BLaER1 (cell line): Measurements from ENCODE around the gene PPP6R3.
"Not testable (repeated sequence)": the region's sequence is repeated elsewhere in the genome, so short reads cannot be mapped to it uniquely, and the experiment has no call there.

ENCODE experiments used
- H3K27ac ChIP-seq: shearing (Covaris generic); formaldehyde crosslinking; 2 replicates; pipeline ENCODE4 v1.8.1; 2022
- H3K27me3 ChIP-seq: shearing (Covaris generic); formaldehyde crosslinking; 2 replicates; pipeline ENCODE4 v1.8.1; 2022
- H3K36me3 ChIP-seq: shearing (Covaris generic); formaldehyde crosslinking; 2 replicates; pipeline ENCODE4 v1.8.1; 2022
- H3K4me1 ChIP-seq: shearing (Covaris generic); formaldehyde crosslinking; 2 replicates; pipeline ENCODE4 v1.8.1; 2022
- H3K4me2 ChIP-seq: shearing (Covaris generic); formaldehyde crosslinking; 2 replicates; pipeline ENCODE4 v1.8.1; 2022
- H3K4me3 ChIP-seq: shearing (Covaris generic); formaldehyde crosslinking; 2 replicates; pipeline ENCODE4 v1.8.1; 2022
- H3K9ac ChIP-seq: shearing (Covaris generic); formaldehyde crosslinking; 2 replicates; pipeline ENCODE4 v1.8.1; 2022
- H3K9me3 ChIP-seq: shearing (Covaris generic); formaldehyde crosslinking; 2 replicates; pipeline ENCODE4 v1.8.1; 2022
- H4K20me1 ChIP-seq: shearing (Covaris generic); formaldehyde crosslinking; 2 replicates; pipeline ENCODE4 v1.8.1; 2022
- Cebpa-rat ChIP-seq: shearing (Covaris generic); IDR thresholded peaks from 2 replicates; pipeline ENCODE4 v1.8.1; 2022

The PPP6R3 gene

DNA sequence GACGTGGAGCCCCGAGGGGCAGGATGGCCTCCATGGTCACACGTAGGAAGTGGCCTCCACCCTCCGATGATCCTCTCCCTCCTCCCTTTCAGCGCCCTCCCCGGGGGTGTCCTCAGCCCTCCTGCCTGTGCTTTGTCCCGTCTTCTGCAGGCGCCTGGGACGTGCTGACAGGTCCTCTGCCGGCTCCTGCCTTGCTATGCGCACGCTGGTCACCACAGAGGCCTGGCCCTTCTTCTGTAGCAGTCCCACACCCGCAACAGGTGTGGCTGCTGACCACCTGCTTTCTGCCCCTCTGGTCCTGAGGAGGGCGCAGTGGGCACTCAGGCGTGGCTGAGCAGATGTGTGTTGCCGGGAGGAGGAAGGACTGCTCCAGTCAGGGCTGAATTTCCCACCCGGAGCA lies 27.7 kb upstream of the PPP6R3 start:
- Histone ChIP-seq H3K4me1 (peaks cover 76% of the 10 kb centered on the region), H3K27ac (peak overlapping the region; percentile 74; the same call in 1 of the 2 replicates), H3K27me3 (no peaks in the 10 kb centered on the region; the same call in 1 of the 2 replicates), H3K4me2 (peak overlapping the region; percentile 91), H3K9ac (peak overlapping the region; percentile 64), H3K4me3 (peak overlapping the region; percentile 17; the same call in 1 of the 2 replicates), H3K9me3 (peaks cover 22% of the 10 kb centered on the region), H3K36me3 (peaks cover 98% of the 10 kb centered on the region), H4K20me1 (peaks cover 79% of the 10 kb centered on the region)
- TF ChIP-seq Cebpa-rat: no peak

DNA sequence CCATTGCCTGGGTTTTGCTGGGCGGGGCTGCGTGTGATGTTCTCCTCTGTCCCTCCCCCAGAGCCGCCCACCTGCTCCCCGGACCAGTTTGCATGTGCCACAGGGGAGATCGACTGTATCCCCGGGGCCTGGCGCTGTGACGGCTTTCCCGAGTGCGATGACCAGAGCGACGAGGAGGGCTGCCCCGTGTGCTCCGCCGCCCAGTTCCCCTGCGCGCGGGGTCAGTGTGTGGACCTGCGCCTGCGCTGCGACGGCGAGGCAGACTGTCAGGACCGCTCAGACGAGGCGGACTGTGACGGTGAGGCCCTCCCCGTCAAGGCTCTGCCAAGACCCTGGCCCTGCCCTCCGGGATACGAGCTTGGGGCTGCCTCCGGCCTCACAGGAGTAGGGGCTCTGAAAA lies 27.0 kb upstream of the PPP6R3 start:
- TF ChIP-seq Cebpa-rat: no peak
- Histone ChIP-seq H3K4me3 (no peak overlapping the region), H3K9ac (no peak overlapping the region), H3K27ac (peak overlapping the region; percentile 20; the same call in 1 of the 2 replicates), H3K4me2 (peak overlapping the region; percentile 91), H3K9me3 (peaks cover 16% of the 10 kb centered on the region), H3K36me3 (peaks cover 98% of the 10 kb centered on the region), H3K4me1 (peaks cover 83% of the 10 kb centered on the region), H4K20me1 (peaks cover 86% of the 10 kb centered on the region), H3K27me3 (no peaks in the 10 kb centered on the region; the same call in 1 of the 2 replicates)

DNA sequence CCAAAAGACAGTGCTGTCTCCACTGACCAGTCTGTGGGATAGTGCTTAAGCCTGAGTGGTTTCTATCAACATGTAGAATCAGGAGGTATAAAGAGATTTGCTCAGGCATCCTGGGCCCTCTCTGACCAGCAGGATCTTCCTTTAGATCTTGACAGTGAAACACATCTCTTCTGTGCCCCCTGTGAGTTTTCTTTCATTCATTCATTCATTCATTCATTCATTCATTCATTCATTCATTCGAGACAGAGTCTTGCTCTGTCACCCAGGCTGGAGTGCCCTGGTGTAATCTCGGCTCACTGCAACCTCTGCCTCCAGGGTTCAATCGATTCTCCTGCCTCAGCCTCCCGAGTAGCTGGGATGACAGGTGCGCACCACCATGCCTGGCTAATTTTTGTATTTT lies 26.4 kb upstream of the PPP6R3 start:
- Histone ChIP-seq H4K20me1 (peaks cover 92% of the 10 kb centered on the region), H3K27ac (0 out of 2 replicates have a peak overlapping the region, but pooled peaks have one; percentile 20), H3K4me1 (peaks cover 89% of the 10 kb centered on the region), H3K36me3 (peaks cover 98% of the 10 kb centered on the region)
- not testable (repeated sequence) for H3K4me2 ChIP-seq, H3K27me3 ChIP-seq, H3K4me3 ChIP-seq, H3K9me3 ChIP-seq, H3K9ac ChIP-seq

DNA sequence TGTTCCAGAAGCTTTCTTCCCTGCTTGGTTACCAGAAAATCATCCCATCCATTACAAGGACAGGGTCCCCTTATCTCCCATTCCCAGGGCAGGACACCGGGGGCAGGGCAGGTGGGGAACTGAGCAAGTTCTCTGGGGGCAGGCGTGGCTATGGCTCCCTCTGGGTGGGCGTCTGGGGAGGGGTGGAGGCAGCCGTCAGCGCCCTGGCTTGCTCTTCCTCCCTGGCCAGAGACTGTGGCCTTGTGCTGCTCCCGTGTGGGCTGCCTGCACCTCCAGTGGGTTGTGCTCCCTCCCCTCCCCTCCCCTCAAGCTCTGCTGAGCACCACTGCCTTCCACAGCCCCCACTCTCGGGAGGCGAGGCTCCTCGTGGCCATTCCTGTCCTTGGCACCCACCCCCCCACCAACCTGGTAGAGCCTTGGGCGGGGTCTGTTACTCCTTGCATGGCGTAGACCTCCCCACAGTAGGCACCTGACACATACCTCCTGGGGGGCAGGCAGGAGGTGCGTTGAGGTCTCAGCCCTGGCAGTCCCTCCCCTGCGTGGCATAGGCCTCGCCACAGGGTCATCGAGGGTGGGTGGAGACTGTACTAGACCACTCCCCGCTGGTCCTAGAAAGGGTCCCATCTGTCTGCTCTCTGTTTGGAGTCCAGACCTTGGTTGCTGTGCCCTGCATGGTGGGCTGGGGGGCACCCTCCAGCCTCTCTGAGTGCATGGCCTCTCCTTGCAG lies 24.2 kb upstream of the PPP6R3 start:
- TF ChIP-seq Cebpa-rat: no peak
- Histone ChIP-seq H3K4me1 (peaks cover 96% of the 10 kb centered on the region), H3K27me3 (no peaks in the 10 kb centered on the region), H3K27ac (peak overlapping the region; percentile 68), H3K4me3 (no peak overlapping the region), H3K9me3 (no peaks in the 10 kb centered on the region), H3K9ac (peak overlapping the region; percentile 65), H3K4me2 (peak overlapping the region; percentile 88), H3K36me3 (peaks cover 92% of the 10 kb centered on the region), H4K20me1 (peaks cover 98% of the 10 kb centered on the region)

DNA sequence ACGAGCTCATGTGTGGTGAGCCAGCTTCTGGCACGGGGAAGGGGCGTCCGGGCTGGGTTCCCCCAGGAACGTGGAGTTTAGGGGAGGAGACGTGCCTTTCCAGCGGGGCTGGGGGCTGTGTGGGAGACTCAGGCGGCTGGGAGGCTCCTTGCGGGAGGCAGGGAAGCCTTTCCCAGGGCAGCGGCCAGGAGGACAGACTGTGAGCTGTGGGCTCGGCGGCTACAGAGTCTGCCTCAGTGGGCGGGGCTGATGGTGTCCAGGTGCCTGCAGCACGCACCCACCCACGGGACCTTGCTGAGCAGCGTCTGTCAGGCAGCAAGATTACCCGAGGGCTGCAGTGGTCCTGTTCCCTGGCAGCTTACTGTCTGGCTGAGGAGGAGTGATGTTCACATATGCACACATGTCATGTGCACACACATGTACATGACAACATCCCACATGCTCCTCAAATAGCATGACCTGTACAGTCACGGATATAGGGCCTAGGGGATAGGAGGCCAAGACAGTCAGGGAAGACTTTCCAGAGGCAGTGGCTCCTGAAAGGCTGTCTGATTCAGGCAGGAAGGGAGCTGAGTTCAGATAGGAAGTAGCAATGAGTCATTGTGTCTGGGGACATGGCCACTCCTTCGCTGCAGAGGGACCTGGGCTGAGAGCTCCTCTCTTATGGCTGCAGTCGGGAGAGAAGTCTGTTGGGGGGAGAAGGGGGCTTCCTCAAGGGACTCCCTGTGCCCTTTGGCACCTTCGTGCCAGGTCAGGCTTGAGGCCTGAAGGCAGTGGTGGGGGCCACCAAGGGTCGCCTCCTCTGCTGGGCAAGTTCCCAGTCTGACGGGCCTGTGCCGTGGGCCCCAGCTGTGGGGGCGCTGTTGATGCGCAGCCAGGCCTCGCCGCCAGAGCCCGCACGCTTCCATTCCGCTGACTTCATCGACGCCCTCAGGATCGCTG lies 23.3 kb upstream of the PPP6R3 start:
- TF ChIP-seq Cebpa-rat: no peak
- Histone ChIP-seq H3K4me1 (peaks cover 96% of the 10 kb centered on the region), H3K27me3 (no peaks in the 10 kb centered on the region), H3K27ac (peak overlapping the region; percentile 68), H3K36me3 (peaks cover 85% of the 10 kb centered on the region), H4K20me1 (peaks cover 98% of the 10 kb centered on the region), H3K9ac (peak overlapping the region; percentile 65), H3K4me3 (0 out of 2 replicates have a peak overlapping the region, but pooled peaks have one; percentile 5), H3K4me2 (peak overlapping the region; percentile 88), H3K9me3 (no peaks in the 10 kb centered on the region)

DNA sequence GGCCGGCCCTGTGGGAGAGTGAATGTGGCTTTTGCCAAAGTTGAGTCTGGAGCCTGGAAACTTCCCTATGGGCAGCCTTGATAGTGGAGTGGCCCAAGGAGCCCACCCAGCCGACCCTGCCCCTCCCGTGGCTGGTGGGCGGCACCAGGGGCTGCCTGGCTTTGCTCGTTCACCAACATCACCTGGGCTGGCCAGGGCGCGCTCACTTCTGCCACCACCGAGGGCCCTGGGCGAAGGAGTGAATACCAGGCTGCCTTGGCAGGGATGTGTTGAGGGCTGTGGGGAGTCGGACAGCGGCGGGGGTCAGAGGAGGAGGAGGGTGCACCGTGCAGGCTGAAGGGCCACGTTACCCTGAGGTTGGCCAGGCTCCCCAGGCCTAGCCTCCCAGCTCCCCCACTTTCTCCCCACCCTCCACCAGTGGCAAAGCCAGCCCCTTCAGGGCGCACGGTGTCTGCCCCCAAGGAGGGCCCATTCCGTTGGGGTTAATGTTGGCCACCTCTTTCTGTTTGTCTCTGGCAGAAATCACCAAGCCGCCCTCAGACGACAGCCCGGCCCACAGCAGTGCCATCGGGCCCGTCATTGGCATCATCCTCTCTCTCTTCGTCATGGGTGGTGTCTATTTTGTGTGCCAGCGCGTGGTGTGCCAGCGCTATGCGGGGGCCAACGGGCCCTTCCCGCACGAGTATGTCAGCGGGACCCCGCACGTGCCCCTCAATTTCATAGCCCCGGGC lies 22.5 kb upstream of the PPP6R3 start:
- Histone ChIP-seq H3K9ac (0 out of 2 replicates have a peak overlapping the region, but pooled peaks have one; percentile 65), H4K20me1 (peaks cover 97% of the 10 kb centered on the region), H3K27me3 (no peaks in the 10 kb centered on the region), H3K9me3 (no peaks in the 10 kb centered on the region), H3K4me3 (0 out of 2 replicates have a peak overlapping the region, but pooled peaks have one; percentile 5), H3K4me1 (peaks cover 96% of the 10 kb centered on the region), H3K36me3 (peaks cover 85% of the 10 kb centered on the region), H3K27ac (peak overlapping the region; percentile 68), H3K4me2 (peak overlapping the region; percentile 88)
- TF ChIP-seq Cebpa-rat: no peak

DNA sequence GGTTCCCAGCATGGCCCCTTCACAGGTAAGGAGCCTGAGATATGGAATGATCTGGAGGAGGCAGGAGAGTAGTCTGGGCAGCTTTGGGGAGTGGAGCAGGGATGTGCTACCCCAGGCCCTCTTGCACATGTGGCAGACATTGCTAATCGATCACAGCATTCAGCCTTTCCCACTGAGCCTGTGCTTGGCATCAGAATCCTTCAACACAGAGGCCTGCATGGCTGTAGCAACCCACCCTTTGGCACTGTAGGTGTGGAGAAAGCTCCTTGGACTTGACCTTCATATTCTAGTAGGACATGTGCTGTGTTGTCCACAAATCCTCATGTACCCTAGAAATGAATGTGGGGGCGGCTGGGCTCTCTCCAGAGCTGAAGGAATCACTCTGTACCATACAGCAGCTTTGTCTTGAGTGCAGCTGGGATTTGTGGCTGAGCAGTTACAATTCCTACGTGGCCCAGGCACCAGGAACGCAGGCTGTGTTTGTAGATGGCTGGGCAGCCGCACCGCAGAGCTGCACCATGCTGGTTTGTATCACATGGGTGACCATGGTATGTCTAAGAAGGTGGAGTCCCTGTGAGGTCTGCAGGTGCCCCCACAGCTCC lies 21.8 kb upstream of the PPP6R3 start:
- peak overlapping the region; percentile 88 for H3K4me2 ChIP-seq
- H3K4me1 ChIP-seq: peaks cover 94% of the 10 kb centered on the region
- 0 out of 2 replicates have a peak overlapping the region, but pooled peaks have one; percentile 1 for H3K4me3 ChIP-seq
- peaks cover 82% of the 10 kb centered on the region for H3K36me3 ChIP-seq
- peak overlapping the region; percentile 20; the same call in 1 of the 2 replicates for H3K27ac ChIP-seq
- no peak for TF ChIP-seq Cebpa-rat
- H3K9me3 ChIP-seq: no peaks in the 10 kb centered on the region
- peak overlapping the region; percentile 15; the same call in 1 of the 2 replicates for H3K9ac ChIP-seq
- peaks cover 90% of the 10 kb centered on the region for H4K20me1 ChIP-seq
- no peaks in the 10 kb centered on the region for H3K27me3 ChIP-seq

DNA sequence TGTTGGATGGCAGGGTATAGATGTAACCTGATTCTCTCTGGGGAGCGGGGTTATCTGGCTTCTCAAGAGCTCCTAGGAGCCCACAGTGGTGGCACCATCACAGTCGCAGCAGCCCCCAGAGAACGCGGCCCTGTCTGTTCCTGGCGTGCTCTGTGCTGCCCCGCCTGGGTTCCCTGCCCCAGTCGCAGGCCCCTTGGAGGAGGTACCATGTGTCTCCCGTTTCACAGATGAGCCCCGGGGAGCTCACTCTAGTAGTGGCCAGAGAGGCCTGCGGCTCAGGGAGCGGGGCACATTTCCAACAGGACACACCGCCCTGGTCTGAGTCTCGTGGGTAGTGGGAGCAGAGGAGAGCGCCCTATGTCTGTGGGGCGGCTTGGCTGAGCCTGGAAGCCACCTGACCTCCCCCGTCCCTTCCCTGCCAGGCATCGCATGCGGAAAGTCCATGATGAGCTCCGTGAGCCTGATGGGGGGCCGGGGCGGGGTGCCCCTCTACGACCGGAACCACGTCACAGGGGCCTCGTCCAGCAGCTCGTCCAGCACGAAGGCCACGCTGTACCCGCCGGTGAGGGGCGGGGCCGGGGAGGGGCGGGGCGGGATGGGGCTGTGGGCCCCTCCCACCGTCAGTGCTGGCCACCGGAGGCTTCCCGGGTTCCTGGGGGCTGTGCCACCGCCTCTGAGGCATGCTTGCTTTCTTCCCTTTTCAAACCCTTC lies 21.0 kb upstream of the PPP6R3 start:
- H4K20me1 ChIP-seq: peaks cover 82% of the 10 kb centered on the region
- 0 out of 2 replicates have a peak overlapping the region, but pooled peaks have one; percentile 1 for H3K4me3 ChIP-seq
- H3K9me3 ChIP-seq: no peaks in the 10 kb centered on the region
- H3K27ac ChIP-seq: peak overlapping the region; percentile 77
- peak overlapping the region; percentile 88 for H3K4me2 ChIP-seq
- no peaks in the 10 kb centered on the region for H3K27me3 ChIP-seq
- H3K4me1 ChIP-seq: peaks cover 93% of the 10 kb centered on the region
- peak overlapping the region; percentile 41 for H3K9ac ChIP-seq
- TF ChIP-seq Cebpa-rat: no peak
- H3K36me3 ChIP-seq: peaks cover 80% of the 10 kb centered on the region
